HEK293 (cell line): Measurements from ENCODE around the gene DDX47.
A peak's percentile ranks its signal among the peaks of the same experiment; 100 is the strongest.

Experiments
- CTCF ChIA-PET: fragments of 350-600 bp; formaldehyde crosslinking; extraction: SDS; loops from one replicate; lab custom pipeline; 2021; ENCODE audit warnings: antibody characterized with exemption; lab: Yijun Ruan, JAX
- POLR2A ChIA-PET: fragments of 300-600 bp; formaldehyde crosslinking; extraction: SDS; loops from one replicate; lab custom pipeline; 2020; ENCODE audit warnings: antibody characterized with exemption, inconsistent platforms; lab: Yijun Ruan, JAX
- H3K27ac ChIP-seq: fragments of 200-500 bp; sonication (Bioruptor generic); 2 replicates; pipeline ENCODE4 v1.5.1; 2014; ENCODE audit warnings: low read depth, low read length, control low read depth, inconsistent platforms; ENCODE audit errors: extremely low read depth
- H3K36me3 ChIP-seq, 2 experiments: fragments of 200-500 bp in 1 of 2; sonication (Bioruptor generic) in 1 of 2; 1 replicate in 1 of 2; 2 replicates in 1 of 2; pipeline ENCODE4 v1.5.1; 2014 to 2017; ENCODE audit warnings: inconsistent platforms in 2 of 2, low read length in 2 of 2; ENCODE audit not compliant: control insufficient read depth in 2 of 2, insufficient read depth in 1 of 2
- H3K4me1 ChIP-seq: fragments of 200-500 bp; sonication (Bioruptor generic); 2 replicates; pipeline ENCODE4 v1.5.1; 2014; ENCODE audit warnings: mild to moderate bottlenecking, low read length, inconsistent platforms; ENCODE audit not compliant: control insufficient read depth, insufficient read depth
- H3K4me3 ChIP-seq: 2 replicates; pipeline ENCODE4 v1.5.1; 2011; ENCODE audit warnings: low read depth, mild to moderate bottlenecking, control low read depth, low read length, moderate library complexity
- H3K9me3 ChIP-seq: fragments of 200-500 bp; sonication (Bioruptor generic); 2 replicates; pipeline ENCODE4 v1.5.1; 2014; ENCODE audit warnings: low read depth, low read length, inconsistent platforms; ENCODE audit not compliant: control insufficient read depth, insufficient read depth
- FEZF1 ChIP-seq: fragments of 450-650 bp; formaldehyde crosslinking; IDR thresholded peaks from 2 replicates; pipeline ENCODE4 v1.5.1; 2016; ENCODE audit warnings: missing biosample characterization, missing genetic modification characterization
- GFI1B ChIP-seq: fragments of 450-650 bp; formaldehyde crosslinking; IDR thresholded peaks from 2 replicates; pipeline ENCODE4 v1.5.1; 2016; ENCODE audit warnings: missing biosample characterization, missing genetic modification characterization
- GLI2 ChIP-seq: fragments of 450-650 bp; formaldehyde crosslinking; IDR thresholded peaks from 2 replicates; pipeline ENCODE4; 2017; ENCODE audit warnings: missing biosample characterization, missing genetic modification characterization, low read depth, borderline replicate concordance
- HOXC10 ChIP-seq: sonication (generic); formaldehyde crosslinking; IDR thresholded peaks from 2 replicates; pipeline ENCODE4 v1.8.1; 2023; ENCODE audit warnings: mild to moderate bottlenecking, missing genetic modification reagents
- KLF1 ChIP-seq: fragments of 450-650 bp; formaldehyde crosslinking; IDR thresholded peaks from 2 replicates; pipeline ENCODE4 v1.5.1; 2016; ENCODE audit warnings: missing biosample characterization, missing genetic modification characterization
- KLF10 ChIP-seq: fragments of 450-650 bp; IDR thresholded peaks from 2 replicates; pipeline ENCODE4 v1.5.1; 2018; ENCODE audit warnings: missing biosample characterization, mild to moderate bottlenecking, missing genetic modification characterization
- PRDM2 ChIP-seq: fragments of 450-650 bp; formaldehyde crosslinking; IDR thresholded peaks from 2 replicates; pipeline ENCODE4 v1.5.1; 2016; ENCODE audit warnings: missing biosample characterization, missing genetic modification characterization, borderline replicate concordance
- RBAK ChIP-seq: fragments of 450-650 bp; formaldehyde crosslinking; IDR thresholded peaks from 2 replicates; pipeline ENCODE4 v1.5.1; 2016; ENCODE audit warnings: missing biosample characterization, missing genetic modification characterization
- YY2 ChIP-seq: fragments of 450-650 bp; formaldehyde crosslinking; IDR thresholded peaks from 2 replicates; pipeline ENCODE4 v1.5.1; 2016; ENCODE audit warnings: missing biosample characterization, missing genetic modification characterization
- ZBTB1 ChIP-seq: fragments of 450-650 bp; formaldehyde crosslinking; IDR thresholded peaks from 2 replicates; pipeline ENCODE4 v1.5.1; 2016; ENCODE audit warnings: missing biosample characterization, missing genetic modification characterization
- ZIC2 ChIP-seq: fragments of 450-650 bp; formaldehyde crosslinking; IDR thresholded peaks from 2 replicates; pipeline ENCODE4 v1.5.1; 2016; ENCODE audit warnings: missing biosample characterization, missing genetic modification characterization
- ZNF133 ChIP-seq: fragments of 450-650 bp; formaldehyde crosslinking; IDR thresholded peaks from 2 replicates; pipeline ENCODE4 v1.5.1; 2016; ENCODE audit warnings: missing biosample characterization, missing genetic modification characterization
- ZNF140 ChIP-seq: fragments of 450-650 bp; formaldehyde crosslinking; IDR thresholded peaks from 2 replicates; pipeline ENCODE4 v1.5.1; 2016; ENCODE audit warnings: missing biosample characterization, missing genetic modification characterization
- ZNF211 ChIP-seq: fragments of 450-650 bp; formaldehyde crosslinking; IDR thresholded peaks from 2 replicates; pipeline ENCODE4 v1.5.1; 2016; ENCODE audit warnings: low read depth, missing biosample characterization, missing genetic modification characterization
- ZNF23 ChIP-seq: fragments of 450-650 bp; formaldehyde crosslinking; IDR thresholded peaks from 2 replicates; pipeline ENCODE4 v1.5.1; 2016; ENCODE audit warnings: missing biosample characterization, missing genetic modification characterization, borderline replicate concordance
- ZNF239 ChIP-seq: fragments of 450-650 bp; formaldehyde crosslinking; IDR thresholded peaks from 2 replicates; pipeline ENCODE4 v1.5.1; 2016; ENCODE audit warnings: missing biosample characterization, missing genetic modification characterization
- ZNF24 ChIP-seq: fragments of 450-650 bp; formaldehyde crosslinking; IDR thresholded peaks from 2 replicates; pipeline ENCODE4 v1.5.1; 2016; ENCODE audit warnings: missing biosample characterization, missing genetic modification characterization
- ZNF26 ChIP-seq: fragments of 450-650 bp; formaldehyde crosslinking; IDR thresholded peaks from 2 replicates; pipeline ENCODE4 v1.5.1; 2016; ENCODE audit warnings: missing biosample characterization, missing genetic modification characterization
- ZNF350 ChIP-seq: fragments of 450-650 bp; formaldehyde crosslinking; IDR thresholded peaks from 2 replicates; pipeline ENCODE4 v1.5.0; 2017; ENCODE audit warnings: missing biosample characterization, mild to moderate bottlenecking, missing genetic modification characterization
- ZNF426 ChIP-seq: fragments of 450-650 bp; formaldehyde crosslinking; IDR thresholded peaks from 2 replicates; pipeline ENCODE4 v1.5.1; 2017; ENCODE audit warnings: missing biosample characterization, missing genetic modification characterization, mild to moderate bottlenecking, inconsistent platforms, moderate library complexity
- ZNF501 ChIP-seq: fragments of 450-650 bp; formaldehyde crosslinking; IDR thresholded peaks from 2 replicates; pipeline ENCODE4 v1.5.1; 2016; ENCODE audit warnings: missing biosample characterization, missing genetic modification characterization
- ZNF510 ChIP-seq: fragments of 450-650 bp; formaldehyde crosslinking; IDR thresholded peaks from 2 replicates; pipeline ENCODE4 v1.5.1; 2018; ENCODE audit warnings: mild to moderate bottlenecking, missing genetic modification characterization, missing biosample characterization; ENCODE audit not compliant: insufficient replicate concordance
- ZNF600 ChIP-seq: fragments of 450-650 bp; formaldehyde crosslinking; IDR thresholded peaks from 2 replicates; pipeline ENCODE4 v1.5.1; 2016; ENCODE audit warnings: missing biosample characterization, missing genetic modification characterization
- ZNF677 ChIP-seq: fragments of 450-650 bp; IDR thresholded peaks from 2 replicates; pipeline ENCODE4 v1.5.0; 2018; ENCODE audit warnings: missing biosample characterization, mild to moderate bottlenecking, missing genetic modification characterization, moderate library complexity
- ZNF768 ChIP-seq: fragments of 450-650 bp; formaldehyde crosslinking; IDR thresholded peaks from 2 replicates; pipeline ENCODE4 v1.5.1; 2018; ENCODE audit warnings: missing biosample characterization, mild to moderate bottlenecking, missing genetic modification characterization
- ZSCAN16 ChIP-seq: fragments of 450-650 bp; formaldehyde crosslinking; IDR thresholded peaks from 2 replicates; pipeline ENCODE4 v1.5.1; 2016; ENCODE audit warnings: missing biosample characterization, missing genetic modification characterization
- TF ChIP-seq, protein P1 (sequence below): fragments of 450-650 bp; formaldehyde crosslinking; IDR thresholded peaks from 2 replicates; pipeline ENCODE4 v1.5.1; 2017; ENCODE audit warnings: missing biosample characterization, missing genetic modification characterization
- TF ChIP-seq, protein P2 (sequence below): fragments of 450-650 bp; formaldehyde crosslinking; IDR thresholded peaks from 2 replicates; pipeline ENCODE4 v1.5.1; 2016; ENCODE audit warnings: missing biosample characterization, missing genetic modification characterization

Gene DDX47

GRCh38 chr12:12813120-12814101 lies at the start of gene DDX47:
Gene DDX47 (plus strand): TSS chr12:12813346. CDS start chr12:12813368, 22 bp downstream.
- no peaks in the 10 kb centered on the region for H3K9me3 ChIP-seq
- peak within 1 kb of the TSS; percentile 59 for H3K27ac ChIP-seq
- ChIA-PET CTCF (interaction anchor here (0.6 to 3.7 kb wide), 28 partner anchors 10 to 856 kb away, joined by 3 to 27 read pairs (median 4); partner anchors contain the start of gene GPRC5A), POLR2A (interaction anchor here (0.8 to 2.1 kb wide), 3 partner anchors 10 to 79 kb away, joined by 3 to 16 read pairs (median 3); partner anchors contain the start of gene GPRC5A)
- H3K4me3 ChIP-seq: peak within 1 kb of the TSS; percentile 85
- H3K36me3 ChIP-seq: peaks cover 21 to 34% of the 10 kb centered on the region in 2 experiments
- H3K4me1 ChIP-seq: peaks cover 6% of the 10 kb centered on the region
- TF ChIP-seq ZNF510 (tag by site-specific recombination): no peak
- TF ChIP-seq, protein P1, sequence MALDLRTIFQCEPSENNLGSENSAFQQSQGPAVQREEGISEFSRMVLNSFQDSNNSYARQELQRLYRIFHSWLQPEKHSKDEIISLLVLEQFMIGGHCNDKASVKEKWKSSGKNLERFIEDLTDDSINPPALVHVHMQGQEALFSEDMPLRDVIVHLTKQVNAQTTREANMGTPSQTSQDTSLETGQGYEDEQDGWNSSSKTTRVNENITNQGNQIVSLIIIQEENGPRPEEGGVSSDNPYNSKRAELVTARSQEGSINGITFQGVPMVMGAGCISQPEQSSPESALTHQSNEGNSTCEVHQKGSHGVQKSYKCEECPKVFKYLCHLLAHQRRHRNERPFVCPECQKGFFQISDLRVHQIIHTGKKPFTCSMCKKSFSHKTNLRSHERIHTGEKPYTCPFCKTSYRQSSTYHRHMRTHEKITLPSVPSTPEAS: no peak
- TF ChIP-seq ZNF768 (tag by site-specific recombination): no peak
- no peak for TF ChIP-seq GLI2 (tag by site-specific recombination)
- no peak for TF ChIP-seq ZIC2 (tag by site-specific recombination)
- TF ChIP-seq ZNF133: no peak
- TF ChIP-seq KLF10 (tag by site-specific recombination): peak; percentile 27; the same call in 1 of the 2 replicates
- no peak for TF ChIP-seq FEZF1 (tag by site-specific recombination)
- TF ChIP-seq ZNF677 (tag by site-specific recombination): no peak
- no peak for TF ChIP-seq KLF1
- TF ChIP-seq ZNF26 (tag by site-specific recombination): no peak
- TF ChIP-seq ZBTB1 (tag by site-specific recombination): no peak
- no peak for TF ChIP-seq ZNF23 (tag by site-specific recombination)
- no peak for TF ChIP-seq ZNF140 (tag by site-specific recombination)
- no peak for TF ChIP-seq RBAK (tag by site-specific recombination)
- TF ChIP-seq ZNF211: no peak
- no peak for TF ChIP-seq GFI1B (tag by site-specific recombination)
- TF ChIP-seq, protein P2, sequence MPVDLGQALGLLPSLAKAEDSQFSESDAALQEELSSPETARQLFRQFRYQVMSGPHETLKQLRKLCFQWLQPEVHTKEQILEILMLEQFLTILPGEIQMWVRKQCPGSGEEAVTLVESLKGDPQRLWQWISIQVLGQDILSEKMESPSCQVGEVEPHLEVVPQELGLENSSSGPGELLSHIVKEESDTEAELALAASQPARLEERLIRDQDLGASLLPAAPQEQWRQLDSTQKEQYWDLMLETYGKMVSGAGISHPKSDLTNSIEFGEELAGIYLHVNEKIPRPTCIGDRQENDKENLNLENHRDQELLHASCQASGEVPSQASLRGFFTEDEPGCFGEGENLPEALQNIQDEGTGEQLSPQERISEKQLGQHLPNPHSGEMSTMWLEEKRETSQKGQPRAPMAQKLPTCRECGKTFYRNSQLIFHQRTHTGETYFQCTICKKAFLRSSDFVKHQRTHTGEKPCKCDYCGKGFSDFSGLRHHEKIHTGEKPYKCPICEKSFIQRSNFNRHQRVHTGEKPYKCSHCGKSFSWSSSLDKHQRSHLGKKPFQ (tag by site-specific recombination): no peak
- no peak for TF ChIP-seq ZNF426 (tag by site-specific recombination)
- no peak for TF ChIP-seq ZNF239 (tag by site-specific recombination)
- TF ChIP-seq PRDM2 (tag by site-specific recombination): no peak
- no peak for TF ChIP-seq HOXC10 (CRISPR knock-in tag)
- TF ChIP-seq ZNF24 (tag by site-specific recombination): peak; percentile 83
- peak; percentile 94 for TF ChIP-seq YY2 (tag by site-specific recombination)
- TF ChIP-seq ZNF600 (tag by site-specific recombination): 0 out of 2 replicates have a peak, but pooled peaks have one; percentile 23
- peak; percentile 35; the same call in 1 of the 2 replicates for TF ChIP-seq ZNF501 (tag by site-specific recombination)
- no peak for TF ChIP-seq ZSCAN16 (tag by site-specific recombination)
- no peak for TF ChIP-seq ZNF350 (tag by site-specific recombination)
